IPS DF 4.7 (cell line): ENCODE measurements around the gene SELE.
"Not testable (repeated sequence)": the region's sequence is repeated elsewhere in the genome, so short reads cannot be mapped to it uniquely, and the experiment has no call there.

Experiments
- DNase-seq: peaks from one replicate; pipeline ENCODE4 v3.0.0-alpha.2; 2013; ENCODE audit warnings: low spot score; ENCODE audit errors: extremely low read depth

Gene SELE

GRCh38 chr1:169683168-169683567 lies 50.7 kb downstream of the SELE start:
- not testable (repeated sequence) for DNase-seq

DNA sequence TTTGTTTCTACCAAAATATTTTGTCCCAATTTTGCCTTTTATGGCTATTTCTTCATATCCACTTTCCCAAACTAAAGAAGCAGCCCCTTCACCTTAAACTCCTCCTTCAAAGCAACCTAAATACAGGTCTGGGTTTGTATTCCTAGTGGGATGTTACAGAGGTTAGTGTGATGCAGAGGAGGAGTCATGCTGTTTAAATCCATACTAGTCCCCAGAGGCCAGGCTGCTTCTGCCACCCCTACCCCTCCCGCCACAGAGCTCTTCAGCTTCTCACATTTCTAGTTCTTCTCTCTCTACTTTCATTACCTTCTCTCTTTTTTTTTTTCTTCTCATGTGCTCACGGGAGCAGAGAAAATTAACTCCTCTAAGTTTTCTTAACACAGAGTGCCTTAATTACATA lies 51.8 kb downstream of the SELE start:
- DNase-seq = no peak

GRCh38 chr1:169681140-169681539 lies 52.7 kb downstream of the SELE start:
- DNase-seq = no peak

- DNase-seq = no peak
These were observed 53.4 kb downstream of the SELE start for GRCh38 chr1:169680377-169681019.

- DNase-seq = no peak
These were observed 54.2 kb downstream of the SELE start for GRCh38 chr1:169679692-169680091.

- no peak for DNase-seq
These were observed 57.9 kb downstream of the SELE start for GRCh38 chr1:169676001-169676400.
